HepG2 (cell line): ENCODE results near the gene CLASRP. TPM values are rescaled to one million over a fixed set of nuclear protein-coding genes. Genes with fewer than 3 reads are reported as not detected.
A peak's percentile ranks its signal among the peaks of the same experiment; 100 is the strongest.

Source experiments
- CREB1 ChIP-seq, 2 experiments: fragments of 450-650 bp in 1 of 2; IDR thresholded peaks; 2 replicates each; pipeline ENCODE4 v1.6.1; 2016 to 2017; ENCODE audit warnings: control low read depth in 1 of 2, mild to moderate bottlenecking in 1 of 2, missing compliant biosample characterization in 1 of 2, missing genetic modification characterization in 1 of 2
- EZH2 ChIP-seq: conservative IDR thresholded peaks from 2 replicates; pipeline ENCODE4 v1.6.1; 2012; ENCODE audit warnings: mild to moderate bottlenecking, low read depth, low read length, moderate library complexity
- HOXA5 ChIP-seq: sonication (generic); formaldehyde crosslinking; IDR thresholded peaks from 2 replicates; pipeline ENCODE4 v1.4.0; 2020; ENCODE audit warnings: missing genetic modification reagents
- NFYC ChIP-seq: IDR thresholded peaks from 2 replicates; pipeline ENCODE4 v1.6.1; 2016; ENCODE audit warnings: missing genetic modification reagents, missing compliant biosample characterization
- PAWR ChIP-seq: sonication (generic); formaldehyde crosslinking; IDR thresholded peaks from 2 replicates; pipeline ENCODE4 v1.4.0; 2020; ENCODE audit warnings: missing genetic modification reagents, mild to moderate bottlenecking, borderline replicate concordance
- PAX8 ChIP-seq: sonication (generic); formaldehyde crosslinking; IDR thresholded peaks from 2 replicates; pipeline ENCODE4 v1.8.0; 2022; ENCODE audit warnings: mild to moderate bottlenecking, missing genetic modification reagents, borderline replicate concordance
- SOX13 ChIP-seq, 3 experiments: fragments of 450-650 bp in 1 of 3; sonication (generic) in 1 of 3; formaldehyde crosslinking in 1 of 3; IDR thresholded peaks in 2 of 3; conservative IDR thresholded peaks in 1 of 3; 2 replicates each; pipeline versions ENCODE4 v1.5.0 to v1.6.1; 2016 to 2020; ENCODE audit warnings: antibody characterized with exemption in 1 of 3, mild to moderate bottlenecking in 1 of 3, missing compliant biosample characterization in 1 of 3, missing genetic modification reagents in 1 of 3, moderate library complexity in 1 of 3
- SP140L ChIP-seq: sonication (generic); formaldehyde crosslinking; IDR thresholded peaks from 2 replicates; pipeline ENCODE4 v1.4.0; 2020; ENCODE audit warnings: missing genetic modification reagents, borderline replicate concordance
- STAT5B ChIP-seq: sonication (generic); formaldehyde crosslinking; IDR thresholded peaks from 2 replicates; pipeline ENCODE4 v1.4.0; 2020; ENCODE audit warnings: missing genetic modification reagents
- ZBTB7A ChIP-seq: sonication (generic); formaldehyde crosslinking; IDR thresholded peaks from 2 replicates; pipeline ENCODE4 v1.8.0; 2022; ENCODE audit warnings: mild to moderate bottlenecking, missing genetic modification reagents
- ZNF263 ChIP-seq: sonication (generic); formaldehyde crosslinking; IDR thresholded peaks from 2 replicates; pipeline ENCODE4 v1.4.0; 2020; ENCODE audit warnings: missing genetic modification reagents
- polyA plus RNA-seq, 8 experiments: library from polyadenylated mRNA; depleted of rRNA in 3 of 8; stranded (reverse) in 7 of 8; unstranded in 1 of 8; fragments of >200 nt; fragmentation: Illumina TruSeq in 4 of 8; extraction: Trizol in 4 of 8; gene quantifications; 2 replicates each; pipeline versions ENCODE4 v1.2.1 to v1.2.3, GENCODE V29; 2011 to 2016; ENCODE audit warnings: low read depth in 4 of 8, missing spikeins in 1 of 8, mixed read lengths in 1 of 8; ENCODE audit not compliant: insufficient read depth in 1 of 8
- total RNA-seq, 5 experiments: library from RNA; depleted of rRNA; stranded (reverse); fragments of >200 nt; fragmentation: Illumina TruSeq; extraction: Trizol; gene quantifications; 2 replicates each; pipeline ENCODE4 v1.2.3, GENCODE V29; 2016; ENCODE audit warnings: low read depth in 1 of 5
- TF ChIP-seq, protein P1 (sequence below): sonication (generic); formaldehyde crosslinking; IDR thresholded peaks from 2 replicates; pipeline ENCODE4 v1.9.0; 2021; ENCODE audit warnings: missing genetic modification reagents, borderline replicate concordance
- TF ChIP-seq, protein P2 (sequence below): sonication (generic); formaldehyde crosslinking; IDR thresholded peaks from 2 replicates; pipeline ENCODE4 v1.4.0; 2020; ENCODE audit warnings: missing genetic modification reagents
- TF ChIP-seq, protein P3 (sequence below): IDR thresholded peaks from 2 replicates; pipeline ENCODE4 v1.6.1; 2016; ENCODE audit warnings: missing compliant biosample characterization, missing genetic modification reagents, borderline replicate concordance
- TF ChIP-seq, protein P4 (sequence below): sonication (generic); formaldehyde crosslinking; IDR thresholded peaks from 2 replicates; pipeline ENCODE4 v1.5.0; 2020; ENCODE audit warnings: mild to moderate bottlenecking, low read depth, missing genetic modification reagents, borderline replicate concordance
- TF ChIP-seq, protein P5 (sequence below), 2 experiments: IDR thresholded peaks; 2 replicates each; pipeline ENCODE4 v1.6.1; 2011 to 2012; ENCODE audit warnings: low read length in 2 of 2, borderline replicate concordance in 1 of 2, low read depth in 1 of 2, mild to moderate bottlenecking in 1 of 2, moderate library complexity in 1 of 2

Gene CLASRP
- total and polyA plus RNA-seq, 2 of the 13 experiments (the other 11 are each of a cell fraction or from before 2014, with no cell fraction given): 32.0 to 51.4 TPM

DNA sequence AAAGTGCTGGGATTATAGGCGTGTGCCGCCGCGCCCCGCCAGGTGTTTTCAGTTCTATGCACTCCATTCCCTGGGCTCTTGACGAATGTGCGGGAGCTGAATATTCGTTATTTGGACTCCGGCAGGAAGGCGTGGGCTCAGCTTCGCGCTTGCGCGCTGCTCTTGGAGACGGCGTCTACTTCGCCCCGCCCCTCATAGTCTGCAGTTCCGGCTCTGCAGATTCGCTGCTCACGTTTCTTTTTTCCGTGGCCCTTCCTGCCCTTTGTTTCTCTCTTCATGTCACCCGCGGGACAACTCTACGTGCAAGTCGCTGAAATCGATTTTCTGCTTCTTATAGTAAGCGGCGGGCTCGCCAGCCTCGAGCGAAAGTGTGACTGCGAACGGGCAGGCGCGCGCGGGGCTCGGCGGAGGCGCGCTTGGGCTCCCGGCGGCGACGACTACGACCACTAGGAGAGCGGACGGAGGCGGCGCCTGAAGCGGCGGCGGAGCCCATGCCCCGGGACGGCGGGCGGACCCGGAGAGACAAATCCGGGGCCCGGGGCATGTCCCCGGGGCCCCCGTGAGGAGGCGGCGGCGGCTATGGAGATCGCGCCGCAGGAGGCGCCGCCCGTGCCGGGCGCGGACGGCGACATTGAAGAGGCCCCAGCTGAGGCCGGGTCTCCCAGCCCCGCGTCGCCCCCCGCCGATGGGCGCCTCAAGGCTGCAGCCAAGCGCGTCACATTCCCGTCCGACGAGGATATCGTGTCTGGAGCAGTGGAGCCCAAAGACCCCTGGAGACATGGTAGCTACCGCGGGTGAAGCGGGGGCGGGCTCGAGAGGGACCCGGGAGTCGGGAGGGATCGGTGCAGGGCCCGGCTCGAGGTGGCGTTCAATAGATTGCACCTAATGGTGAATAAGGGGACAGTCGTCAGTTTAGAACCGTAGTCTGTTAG lies 54.2 kb downstream of the CLASRP start, which contains the start of gene PPP1R37 (continued):
- TF ChIP-seq, protein P1, sequence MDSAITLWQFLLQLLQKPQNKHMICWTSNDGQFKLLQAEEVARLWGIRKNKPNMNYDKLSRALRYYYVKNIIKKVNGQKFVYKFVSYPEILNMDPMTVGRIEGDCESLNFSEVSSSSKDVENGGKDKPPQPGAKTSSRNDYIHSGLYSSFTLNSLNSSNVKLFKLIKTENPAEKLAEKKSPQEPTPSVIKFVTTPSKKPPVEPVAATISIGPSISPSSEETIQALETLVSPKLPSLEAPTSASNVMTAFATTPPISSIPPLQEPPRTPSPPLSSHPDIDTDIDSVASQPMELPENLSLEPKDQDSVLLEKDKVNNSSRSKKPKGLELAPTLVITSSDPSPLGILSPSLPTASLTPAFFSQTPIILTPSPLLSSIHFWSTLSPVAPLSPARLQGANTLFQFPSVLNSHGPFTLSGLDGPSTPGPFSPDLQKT (CRISPR knock-in tag): no peak
- TF ChIP-seq SOX13 (IDR thresholded peaks at IDR 0.05): no peak
- no peak; a peak in 1 of 4 replicates for TF ChIP-seq SOX13 (CRISPR knock-in tag; conservative IDR thresholded peaks at IDR 0.05 in 1 of 2, IDR thresholded peaks at IDR 0.05 in 1 of 2)
- no peak for TF ChIP-seq PAWR (CRISPR knock-in tag)
- TF ChIP-seq EZH2: no peak
- 0 out of 2 replicates have a peak, but pooled peaks have one; percentile 36 for TF ChIP-seq ZBTB7A (CRISPR knock-in tag)
- TF ChIP-seq, protein P2, sequence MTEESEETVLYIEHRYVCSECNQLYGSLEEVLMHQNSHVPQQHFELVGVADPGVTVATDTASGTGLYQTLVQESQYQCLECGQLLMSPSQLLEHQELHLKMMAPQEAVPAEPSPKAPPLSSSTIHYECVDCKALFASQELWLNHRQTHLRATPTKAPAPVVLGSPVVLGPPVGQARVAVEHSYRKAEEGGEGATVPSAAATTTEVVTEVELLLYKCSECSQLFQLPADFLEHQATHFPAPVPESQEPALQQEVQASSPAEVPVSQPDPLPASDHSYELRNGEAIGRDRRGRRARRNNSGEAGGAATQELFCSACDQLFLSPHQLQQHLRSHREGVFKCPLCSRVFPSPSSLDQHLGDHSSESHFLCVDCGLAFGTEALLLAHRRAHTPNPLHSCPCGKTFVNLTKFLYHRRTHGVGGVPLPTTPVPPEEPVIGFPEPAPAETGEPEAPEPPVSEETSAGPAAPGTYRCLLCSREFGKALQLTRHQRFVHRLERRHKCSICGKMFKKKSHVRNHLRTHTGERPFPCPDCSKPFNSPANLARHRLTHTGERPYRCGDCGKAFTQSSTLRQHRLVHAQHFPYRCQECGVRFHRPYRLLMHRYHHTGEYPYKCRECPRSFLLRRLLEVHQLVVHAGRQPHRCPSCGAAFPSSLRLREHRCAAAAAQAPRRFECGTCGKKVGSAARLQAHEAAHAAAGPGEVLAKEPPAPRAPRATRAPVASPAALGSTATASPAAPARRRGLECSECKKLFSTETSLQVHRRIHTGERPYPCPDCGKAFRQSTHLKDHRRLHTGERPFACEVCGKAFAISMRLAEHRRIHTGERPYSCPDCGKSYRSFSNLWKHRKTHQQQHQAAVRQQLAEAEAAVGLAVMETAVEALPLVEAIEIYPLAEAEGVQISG: peak; percentile 79
- TF ChIP-seq, protein P3, sequence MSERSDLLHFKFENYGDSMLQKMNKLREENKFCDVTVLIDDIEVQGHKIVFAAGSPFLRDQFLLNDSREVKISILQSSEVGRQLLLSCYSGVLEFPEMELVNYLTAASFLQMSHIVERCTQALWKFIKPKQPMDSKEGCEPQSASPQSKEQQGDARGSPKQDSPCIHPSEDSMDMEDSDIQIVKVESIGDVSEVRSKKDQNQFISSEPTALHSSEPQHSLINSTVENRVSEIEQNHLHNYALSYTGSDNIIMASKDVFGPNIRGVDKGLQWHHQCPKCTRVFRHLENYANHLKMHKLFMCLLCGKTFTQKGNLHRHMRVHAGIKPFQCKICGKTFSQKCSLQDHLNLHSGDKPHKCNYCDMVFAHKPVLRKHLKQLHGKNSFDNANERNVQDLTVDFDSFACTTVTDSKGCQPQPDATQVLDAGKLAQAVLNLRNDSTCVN (CRISPR knock-in tag): no peak
- peak; percentile 40; the same call in 1 of the 2 replicates for TF ChIP-seq CREB1 (IDR thresholded peaks at IDR 0.05)
- TF ChIP-seq CREB1 (CRISPR knock-in tag; IDR thresholded peaks at IDR 0.05): peak; percentile 83
- peak; percentile 29; the same call in 1 of the 2 replicates for TF ChIP-seq ZNF263 (CRISPR knock-in tag)
- peak; percentile 83; the same call in 1 of the 2 replicates for TF ChIP-seq HOXA5 (CRISPR knock-in tag)
- no peak for TF ChIP-seq NFYC (CRISPR knock-in tag)
- TF ChIP-seq STAT5B (CRISPR knock-in tag): no peak
- no peak for TF ChIP-seq SP140L (CRISPR knock-in tag)
- TF ChIP-seq, protein P4, sequence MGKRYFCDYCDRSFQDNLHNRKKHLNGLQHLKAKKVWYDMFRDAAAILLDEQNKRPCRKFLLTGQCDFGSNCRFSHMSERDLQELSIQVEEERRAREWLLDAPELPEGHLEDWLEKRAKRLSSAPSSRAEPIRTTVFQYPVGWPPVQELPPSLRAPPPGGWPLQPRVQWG (CRISPR knock-in tag): no peak
- TF ChIP-seq, protein P5, sequence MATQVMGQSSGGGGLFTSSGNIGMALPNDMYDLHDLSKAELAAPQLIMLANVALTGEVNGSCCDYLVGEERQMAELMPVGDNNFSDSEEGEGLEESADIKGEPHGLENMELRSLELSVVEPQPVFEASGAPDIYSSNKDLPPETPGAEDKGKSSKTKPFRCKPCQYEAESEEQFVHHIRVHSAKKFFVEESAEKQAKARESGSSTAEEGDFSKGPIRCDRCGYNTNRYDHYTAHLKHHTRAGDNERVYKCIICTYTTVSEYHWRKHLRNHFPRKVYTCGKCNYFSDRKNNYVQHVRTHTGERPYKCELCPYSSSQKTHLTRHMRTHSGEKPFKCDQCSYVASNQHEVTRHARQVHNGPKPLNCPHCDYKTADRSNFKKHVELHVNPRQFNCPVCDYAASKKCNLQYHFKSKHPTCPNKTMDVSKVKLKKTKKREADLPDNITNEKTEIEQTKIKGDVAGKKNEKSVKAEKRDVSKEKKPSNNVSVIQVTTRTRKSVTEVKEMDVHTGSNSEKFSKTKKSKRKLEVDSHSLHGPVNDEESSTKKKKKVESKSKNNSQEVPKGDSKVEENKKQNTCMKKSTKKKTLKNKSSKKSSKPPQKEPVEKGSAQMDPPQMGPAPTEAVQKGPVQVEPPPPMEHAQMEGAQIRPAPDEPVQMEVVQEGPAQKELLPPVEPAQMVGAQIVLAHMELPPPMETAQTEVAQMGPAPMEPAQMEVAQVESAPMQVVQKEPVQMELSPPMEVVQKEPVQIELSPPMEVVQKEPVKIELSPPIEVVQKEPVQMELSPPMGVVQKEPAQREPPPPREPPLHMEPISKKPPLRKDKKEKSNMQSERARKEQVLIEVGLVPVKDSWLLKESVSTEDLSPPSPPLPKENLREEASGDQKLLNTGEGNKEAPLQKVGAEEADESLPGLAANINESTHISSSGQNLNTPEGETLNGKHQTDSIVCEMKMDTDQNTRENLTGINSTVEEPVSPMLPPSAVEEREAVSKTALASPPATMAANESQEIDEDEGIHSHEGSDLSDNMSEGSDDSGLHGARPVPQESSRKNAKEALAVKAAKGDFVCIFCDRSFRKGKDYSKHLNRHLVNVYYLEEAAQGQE (IDR thresholded peaks at IDR 0.05; ENCODE audit: borderline replicate concordance in 1 of 2, low read depth in 1 of 2, low read length in 2 of 2): no peak
- TF ChIP-seq PAX8: no peak
